ENCODE measurements around the gene TMEM222.
A peak's percentile ranks its signal among the peaks of the same experiment; 100 is the strongest.

Gene TMEM222

GRCh38 chr1:27342391-27342777, 20.4 kb downstream of the TMEM222 start:
- no peak for DNase-seq (ENCODE audit: low spot score)

- DNase-seq (ENCODE audit: low spot score), result no peak
Measured at GRCh38 chr1:27342778-27343638, 21.0 kb downstream of the TMEM222 start.

- no peak for DNase-seq (ENCODE audit: low spot score)
Measured at GRCh38 chr1:27343639-27344025, 21.7 kb downstream of the TMEM222 start.

- no peak for DNase-seq (ENCODE audit: low spot score)
Measured at GRCh38 chr1:27345272-27345671, 23.3 kb downstream of the TMEM222 start.

- no peak for DNase-seq (ENCODE audit: low spot score)
Measured at GRCh38 chr1:27346357-27346756, 24.4 kb downstream of the TMEM222 start.

GRCh38 chr1:27346991-27347624, 25.1 kb downstream of the TMEM222 start:
- DNase-seq (ENCODE audit: low spot score), result no peak

GRCh38 chr1:27348861-27349783, 27.2 kb downstream of the TMEM222 start:
- peak; percentile 59 for DNase-seq (ENCODE audit: low spot score)

- peak; percentile 91 for DNase-seq (ENCODE audit: low spot score)
Measured at GRCh38 chr1:27349784-27350662, 28.1 kb downstream of the TMEM222 start.

- DNase-seq (ENCODE audit: low spot score), result no peak
Measured at GRCh38 chr1:27350663-27351540, 28.9 kb downstream of the TMEM222 start.

- no peak for DNase-seq (ENCODE audit: low spot score)
Measured at GRCh38 chr1:27351541-27352107, 29.7 kb downstream of the TMEM222 start.

- no peak for DNase-seq (ENCODE audit: low spot score)
Measured at GRCh38 chr1:27353166-27353565, 31.2 kb downstream of the TMEM222 start.

- no peak for DNase-seq (ENCODE audit: low spot score)
Measured at GRCh38 chr1:27353629-27354028, 31.7 kb downstream of the TMEM222 start.

GRCh38 chr1:27355683-27356082, 33.7 kb downstream of the TMEM222 start:
- DNase-seq (ENCODE audit: low spot score), result no peak

GRCh38 chr1:27356277-27356618, 34.3 kb downstream of the TMEM222 start:
- DNase-seq (ENCODE audit: low spot score), result no peak

GRCh38 chr1:27356619-27357280, 34.8 kb downstream of the TMEM222 start:
- DNase-seq (ENCODE audit: low spot score), result no peak

GRCh38 chr1:27357281-27358037, 35.5 kb downstream of the TMEM222 start:
- peak; percentile 92 for DNase-seq (ENCODE audit: low spot score)

GRCh38 chr1:27358038-27358927, 36.3 kb downstream of the TMEM222 start:
- DNase-seq (ENCODE audit: low spot score), result no peak

- no peak for DNase-seq (ENCODE audit: low spot score)
Measured at GRCh38 chr1:27358928-27359313, 37.0 kb downstream of the TMEM222 start.
